Mucosa of descending colon (tissue), 3 donors: ENCODE results near the gene IQGAP2. TPM values are rescaled to one million over a fixed set of nuclear protein-coding genes. Genes with fewer than 3 reads are reported as not detected.
"Not testable (repeated sequence)": the region's sequence is repeated elsewhere in the genome, so short reads cannot be mapped to it uniquely, and the experiment has no call there.

Experiments
- ATAC-seq: fragments of 200-7000 bp; cut with Tn5 transposase; one replicate; pipeline ENCODE4 v1.9.1; 2020; ENCODE audit warnings: mild to moderate bottlenecking, moderate library complexity
- DNase-seq, 3 donors: peaks; one replicate each; pipeline ENCODE4 v3.0.0-alpha.2; 2020
- H3K36me3 ChIP-seq: fragments of 200-600 bp; one replicate; pipeline ENCODE4 v1.8.0; 2021; ENCODE audit warnings: low read depth, mild to moderate bottlenecking
- H3K4me1 ChIP-seq: fragments of 200-600 bp; one replicate; pipeline ENCODE4 v1.8.0; 2021; ENCODE audit warnings: low read depth, mild to moderate bottlenecking
- H3K4me3 ChIP-seq: fragments of 200-600 bp; one replicate; pipeline ENCODE4 v1.8.0; 2021; ENCODE audit warnings: mild to moderate bottlenecking
- H3K9me3 ChIP-seq: fragments of 200-600 bp; one replicate; pipeline ENCODE4 v1.8.0; 2021; ENCODE audit warnings: mild to moderate bottlenecking
- CTCF ChIP-seq: fragments of 200-600 bp; IDR thresholded peaks from one replicate; pipeline ENCODE4 v1.8.0; 2022; ENCODE audit warnings: antibody characterized with exemption, mild to moderate bottlenecking
- intact Hi-C, 2 donors: fragments of 100-400 bp; cut with DNase I in 1 of 2; cut with micrococcal nuclease in 1 of 2; formaldehyde crosslinking; loops; one replicate each; pipeline versions ENCODE4 v1.11.0 to v1.11.1; 2022; cut with DNase I, micrococcal nuclease
- total RNA-seq, 3 donors: library from RNA; stranded (reverse); fragmentation: NEBNext Ultra II Directional in 2 of 3; extraction: Animal tissue kit (Norgen Biotek cat#: 25700) in 2 of 3; gene quantifications; one replicate each; pipeline versions ENCODE4 v1.2.1 to v1.2.4, GENCODE V29; 2021 to 2023
- donor health status: DM: no; HTN: no; CAD: no; lungs with moderate emphysema.
- donor health status: DM: no; HTN: no; CAD: no.
- donor health status: DM: no; HTN: yes; CAD: no.

The IQGAP2 gene
- total RNA-seq, 3 donors from 2014 or later, result 59.7 to 159 (median 84.8) TPM

GRCh38 chr5:76513476-76513875 is 110.4 kb downstream of the IQGAP2 start:
- DNase-seq, result no peak
- intact Hi-C loops, result no loop called here
- H3K4me3 ChIP-seq, result no peak overlapping the region
- no peaks in the 10 kb centered on the region for H3K9me3 ChIP-seq
- no peaks in the 10 kb centered on the region for H3K36me3 ChIP-seq
- TF ChIP-seq CTCF, result no peak
- no peak for ATAC-seq
- no peaks in the 10 kb centered on the region for H3K4me1 ChIP-seq

GRCh38 chr5:76514292-76514691 is 111.2 kb downstream of the IQGAP2 start:
- no peaks in the 10 kb centered on the region for H3K4me1 ChIP-seq
- H3K4me3 ChIP-seq, result no peak overlapping the region
- no peak for TF ChIP-seq CTCF
- ATAC-seq (no peak), DNase-seq (no peak)
- H3K36me3 ChIP-seq, result no peaks in the 10 kb centered on the region
- no peaks in the 10 kb centered on the region for H3K9me3 ChIP-seq
- intact Hi-C loops, result no loop called here

- intact Hi-C loops, result no loop called here
- Histone ChIP-seq H3K9me3 (no peaks in the 10 kb centered on the region), H3K36me3 (no peaks in the 10 kb centered on the region), H3K4me1 (no peaks in the 10 kb centered on the region), H3K4me3 (no peak overlapping the region)
- no peak for TF ChIP-seq CTCF
- ATAC-seq, result no peak
- DNase-seq, result no peak
These were observed 111.6 kb downstream of the IQGAP2 start for GRCh38 chr5:76514713-76515112.

GRCh38 chr5:76517334-76517733 is 114.2 kb downstream of the IQGAP2 start:
- Histone ChIP-seq H3K4me1 (peaks cover 10% of the 10 kb centered on the region), H3K9me3 (no peaks in the 10 kb centered on the region), H3K36me3 (no peaks in the 10 kb centered on the region), H3K4me3 (no peak overlapping the region)
- DNase-seq (no peak), ATAC-seq (no peak)
- intact Hi-C loops, result no loop called here
- no peak for TF ChIP-seq CTCF

- intact Hi-C loops, H3K4me3 ChIP-seq, DNase-seq, ATAC-seq, H3K9me3 ChIP-seq, H3K36me3 ChIP-seq: not testable (repeated sequence)
- peaks cover 11% of the 10 kb centered on the region for H3K4me1 ChIP-seq
These were observed 115.2 kb downstream of the IQGAP2 start for GRCh38 chr5:76518246-76518645.

- Histone ChIP-seq H3K4me1 (peaks cover 11% of the 10 kb centered on the region), H3K4me3 (no peak overlapping the region), H3K9me3 (no peaks in the 10 kb centered on the region), H3K36me3 (no peaks in the 10 kb centered on the region)
- ATAC-seq, result peak; percentile 12
- TF ChIP-seq CTCF, result no peak
- no peak for DNase-seq
- intact Hi-C loops, result no loop called here
These were observed 118.2 kb downstream of the IQGAP2 start for GRCh38 chr5:76521240-76521758.
